HG02763 (cell line): ENCODE data around the gene OR7C1.
"Not testable (repeated sequence)": the region's sequence is repeated elsewhere in the genome, so short reads cannot be mapped to it uniquely, and the experiment has no call there.

Experiments
- ATAC-seq: cut with Tn5 transposase; IDR thresholded peaks from one replicate; pipeline ENCODE4 v1.9.1; 2021; ENCODE audit warnings: mild to moderate bottlenecking, moderate library complexity; ENCODE audit not compliant: unreplicated experiment

Gene OR7C1

DNA sequence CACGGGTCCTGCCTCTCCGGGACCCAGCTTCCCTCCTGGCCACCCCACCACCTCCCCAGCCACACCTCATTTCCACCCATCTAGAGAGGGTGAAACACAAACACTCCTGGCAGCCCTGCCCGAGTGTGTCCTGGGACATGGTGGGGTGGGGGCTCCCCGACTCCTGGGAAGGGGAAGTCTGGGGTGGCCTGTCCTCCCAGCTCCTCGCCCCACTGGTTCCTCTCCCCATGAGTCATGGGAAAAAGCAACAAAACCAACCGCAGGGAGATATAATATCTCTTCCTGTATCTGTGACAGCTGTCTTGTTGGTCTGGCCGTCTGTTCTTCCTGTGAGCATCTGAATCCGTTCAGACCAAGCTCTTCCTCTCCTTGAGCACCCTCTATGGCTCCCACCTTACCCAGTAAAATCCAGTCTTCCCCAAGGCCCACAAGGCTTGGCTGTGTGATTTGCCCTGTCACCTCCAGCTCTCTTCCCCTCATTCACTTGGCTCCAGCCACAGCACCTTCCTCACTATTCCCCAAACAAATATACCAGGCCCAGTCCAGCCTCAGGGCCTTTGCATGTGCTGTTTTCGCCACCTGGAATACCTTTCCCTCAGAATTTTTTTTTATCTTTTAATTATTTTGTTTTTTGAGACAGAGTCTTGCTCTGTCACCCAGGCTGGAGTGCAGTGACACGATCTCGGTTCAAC lies 49.7 kb downstream of the OR7C1 start:
- not testable (repeated sequence) for ATAC-seq

DNA sequence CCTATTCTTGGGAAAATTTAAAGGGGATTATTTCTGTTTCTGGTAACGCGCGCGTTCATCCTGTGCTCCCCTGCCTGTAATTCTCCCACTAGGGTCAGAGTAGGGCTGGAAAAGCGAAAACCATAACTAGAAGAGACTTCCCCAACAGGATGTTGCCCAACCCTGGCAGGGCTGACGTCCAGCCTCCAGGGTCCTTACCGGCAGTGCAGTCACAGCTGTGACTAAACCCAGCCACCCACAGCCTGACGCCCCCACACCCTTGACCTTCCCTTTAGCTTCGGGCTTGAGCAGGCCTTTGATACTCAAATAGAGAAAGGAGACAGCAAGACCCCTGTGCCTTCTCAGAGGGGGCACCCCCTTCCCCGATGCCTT lies 50.3 kb downstream of the OR7C1 start:
- ATAC-seq = not testable (repeated sequence)

DNA sequence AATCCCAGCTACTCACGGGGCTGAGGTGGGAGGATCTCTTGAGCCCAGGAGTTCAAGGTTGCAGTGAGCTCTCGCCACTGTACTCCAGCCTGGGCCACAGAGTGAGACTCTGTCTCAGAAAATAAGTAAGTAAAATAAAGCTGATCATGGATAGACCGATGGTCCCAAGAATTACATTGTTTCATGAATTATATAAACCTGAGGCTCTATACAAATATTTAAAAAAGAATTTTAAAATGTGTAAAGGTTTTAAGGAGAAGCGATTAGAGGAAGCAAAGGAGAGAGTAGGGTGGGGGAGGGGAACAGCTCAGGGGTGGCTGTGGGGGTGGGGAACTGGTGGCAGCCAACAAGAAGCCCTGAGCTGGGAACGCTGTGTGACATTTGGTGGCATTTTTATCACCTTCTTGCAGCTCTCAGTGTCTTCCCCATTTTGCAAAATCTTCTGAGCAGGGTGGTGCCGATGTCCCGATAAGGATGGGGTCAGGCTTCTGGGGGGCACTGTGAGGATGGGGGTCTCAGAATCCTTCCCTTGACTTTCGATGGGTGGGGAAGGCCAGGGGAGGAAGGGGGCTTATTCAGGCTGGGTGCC lies 51.5 kb downstream of the OR7C1 start:
- not testable (repeated sequence) for ATAC-seq

DNA sequence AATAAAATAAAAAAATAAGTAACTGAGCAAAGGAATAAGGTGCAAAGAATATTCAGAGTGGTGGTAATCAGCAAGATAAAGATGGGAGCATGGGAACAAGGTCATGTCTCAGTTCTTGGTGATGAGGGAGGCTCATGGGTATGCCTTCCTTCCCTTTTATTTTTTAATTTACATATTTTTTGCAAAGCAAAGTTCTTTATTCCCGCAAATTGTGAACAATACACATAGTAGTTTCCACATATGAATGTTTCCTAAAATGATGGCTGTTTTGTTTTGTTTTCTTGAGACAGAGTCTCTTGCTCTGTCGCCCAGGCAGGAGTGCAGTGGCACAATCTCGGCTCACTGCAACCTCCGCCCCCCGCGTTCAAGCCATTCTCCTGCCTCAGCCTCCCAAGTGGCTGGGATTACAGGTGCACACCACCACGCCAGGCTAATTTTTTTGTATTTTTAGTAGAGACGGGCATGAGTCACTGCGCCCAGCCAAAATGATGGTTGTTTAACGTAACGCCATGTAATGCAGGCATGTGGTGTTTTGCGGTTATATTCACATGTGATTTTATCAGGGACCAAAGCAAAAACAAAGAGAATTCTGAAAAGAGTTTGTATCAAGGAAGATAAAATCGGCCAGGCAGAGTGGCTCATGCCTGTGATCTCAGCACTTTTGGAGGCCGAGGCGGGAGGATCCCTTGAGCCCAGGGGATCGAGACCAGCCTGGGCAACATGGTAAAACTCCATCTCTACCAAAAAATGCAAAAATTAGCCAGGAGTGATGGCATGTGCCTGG lies 52.2 kb downstream of the OR7C1 start:
- ATAC-seq = no peak

DNA sequence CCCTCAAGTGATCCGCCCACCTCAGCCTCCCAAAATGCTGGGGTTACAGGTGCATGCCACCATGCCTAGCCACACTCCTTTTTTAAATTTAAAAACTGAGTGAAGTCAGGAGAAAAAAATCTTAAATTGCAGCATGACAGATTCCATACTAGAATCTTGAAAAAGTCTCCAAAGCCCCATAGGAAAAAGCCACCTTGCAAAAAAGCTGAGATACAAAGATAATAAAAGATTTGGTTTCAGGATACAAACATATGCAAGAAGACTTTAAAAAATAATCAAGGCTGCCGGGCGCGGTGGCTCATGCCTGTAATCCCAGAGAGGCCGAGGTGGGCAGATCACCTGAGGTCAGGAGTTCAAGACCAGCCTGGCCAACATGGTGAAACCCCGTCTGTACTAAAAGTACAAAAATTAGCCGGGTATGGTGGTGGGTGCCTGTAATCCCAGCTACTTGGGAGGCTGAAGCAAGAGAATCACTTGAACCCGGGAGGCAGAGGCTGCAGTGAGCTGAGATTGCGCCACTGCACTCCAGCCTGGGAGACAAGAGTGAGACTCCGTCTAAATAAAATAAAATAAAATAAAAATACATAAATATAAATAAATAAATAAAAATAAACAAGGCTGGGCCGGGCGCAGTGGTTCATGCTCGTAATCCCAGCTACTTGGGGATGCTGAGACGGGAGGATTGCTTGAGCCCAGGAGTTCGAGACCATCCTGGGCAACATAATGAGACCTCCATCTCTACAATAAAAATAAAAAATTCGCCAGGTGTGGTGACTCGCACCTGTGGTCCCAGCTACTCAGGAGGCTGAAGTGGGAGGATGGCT lies 53.1 kb downstream of the OR7C1 start:
- not testable (repeated sequence) for ATAC-seq

DNA sequence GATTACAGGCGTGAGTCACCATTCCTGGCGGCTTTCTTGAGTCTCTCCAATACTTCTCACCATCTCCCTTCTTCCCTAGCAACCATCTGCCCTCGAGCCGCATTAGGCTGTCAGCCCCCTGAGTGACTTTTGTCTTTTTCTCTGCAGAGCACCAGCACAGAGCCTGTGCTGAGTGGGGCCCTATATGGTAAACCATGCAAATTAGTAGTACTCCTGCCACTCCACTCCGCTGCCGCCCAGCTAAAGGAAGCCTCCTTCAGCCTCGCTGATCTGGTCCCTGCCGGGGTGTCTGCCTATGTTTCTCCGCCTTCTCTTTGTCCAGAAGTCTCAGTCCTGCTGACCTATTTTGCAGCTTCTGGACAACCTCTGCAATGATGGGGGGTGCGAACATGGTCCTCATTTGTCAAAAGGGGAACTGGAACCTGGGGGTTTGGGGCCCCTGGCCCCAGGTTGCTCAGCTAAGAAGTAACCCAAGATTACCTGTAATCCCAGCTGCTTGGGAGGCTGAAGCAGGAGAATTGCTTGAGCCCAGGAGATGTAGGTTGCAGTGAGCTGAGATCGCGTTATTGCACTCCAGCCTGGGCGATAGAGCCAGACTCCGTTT lies 54.3 kb downstream of the OR7C1 start:
- not testable (repeated sequence) for ATAC-seq

DNA sequence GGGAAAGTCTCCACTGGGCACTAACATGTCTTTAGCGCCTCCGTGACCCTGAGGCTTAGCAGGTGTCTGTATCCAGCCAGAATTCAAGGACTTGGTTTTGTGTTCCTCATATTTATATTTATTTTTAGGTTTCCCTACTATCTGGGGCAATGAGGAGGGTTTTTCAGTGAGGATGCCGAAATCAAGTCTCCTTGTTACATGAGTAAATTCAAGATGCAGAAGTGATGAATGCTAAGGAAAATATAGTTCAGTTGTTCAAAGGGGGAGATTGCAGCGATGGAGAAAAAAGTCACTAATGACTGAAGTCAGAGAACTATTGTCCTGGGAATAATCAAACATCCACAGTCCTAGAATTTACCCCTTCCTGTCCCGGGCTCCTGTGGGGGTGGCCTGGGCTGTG lies 55.8 kb downstream of the OR7C1 start:
- no peak for ATAC-seq

DNA sequence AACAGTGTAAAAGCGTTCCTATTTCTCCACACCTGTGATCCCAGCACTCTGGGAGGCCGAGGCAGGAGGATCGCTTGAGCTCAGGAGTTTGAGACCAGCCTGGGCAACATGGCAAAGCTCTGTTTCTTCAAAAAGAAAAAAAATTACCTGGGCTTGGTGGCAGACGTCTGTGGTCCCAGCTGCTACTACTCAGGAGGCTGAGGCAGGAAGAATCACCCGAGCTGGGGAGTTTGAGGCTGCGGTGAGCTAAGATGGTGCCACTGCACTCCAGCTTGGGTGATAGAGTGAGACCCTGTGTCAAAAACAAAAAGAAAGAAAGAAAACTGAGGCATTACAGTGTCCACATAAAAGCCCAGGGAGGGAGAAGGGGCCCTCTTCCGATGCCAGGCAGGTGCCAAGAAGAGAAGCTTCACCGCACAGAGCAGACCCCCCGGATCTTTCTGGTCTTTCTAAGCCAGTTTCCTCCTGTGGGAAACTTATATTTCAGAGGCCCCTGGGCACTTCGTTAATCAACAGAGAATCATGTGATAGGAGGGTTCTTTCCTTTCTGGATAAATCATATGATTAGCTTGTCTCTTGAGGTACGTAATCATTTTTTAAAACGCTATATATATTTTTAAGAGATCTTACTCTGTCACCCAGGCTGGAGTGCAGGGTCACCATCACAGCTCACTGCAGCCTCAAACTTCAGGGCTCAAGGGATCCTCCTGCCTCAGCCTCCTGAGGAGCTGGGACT lies 56.7 kb downstream of the OR7C1 start, which contains the start of gene ADGRE2:
TSS of gene ADGRE2 (minus strand) at position 451 of the 736 bp plus-strand sequence. CDS start 1,804 bp downstream, outside the sequence.
- ATAC-seq = not testable (repeated sequence)

DNA sequence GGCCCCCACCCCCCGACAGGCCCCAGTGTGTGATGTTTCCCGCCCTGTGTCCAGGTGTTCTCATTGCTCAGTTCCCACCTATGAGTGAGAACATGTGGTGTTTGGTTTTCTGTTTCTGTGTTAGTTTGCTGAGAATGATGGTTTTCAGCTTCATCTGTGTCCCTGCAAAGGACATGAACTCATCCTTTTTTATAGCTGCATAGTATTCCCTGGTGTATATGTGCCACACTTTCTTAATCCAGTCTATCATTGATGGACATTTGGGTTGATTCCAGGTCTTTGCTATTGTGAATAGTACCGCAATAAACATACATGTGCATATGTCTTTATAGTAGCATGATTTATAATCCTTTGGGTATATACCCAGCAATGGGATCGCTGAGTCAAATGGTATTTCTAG lies 57.3 kb downstream of the OR7C1 start:
- not testable (repeated sequence) for ATAC-seq

DNA sequence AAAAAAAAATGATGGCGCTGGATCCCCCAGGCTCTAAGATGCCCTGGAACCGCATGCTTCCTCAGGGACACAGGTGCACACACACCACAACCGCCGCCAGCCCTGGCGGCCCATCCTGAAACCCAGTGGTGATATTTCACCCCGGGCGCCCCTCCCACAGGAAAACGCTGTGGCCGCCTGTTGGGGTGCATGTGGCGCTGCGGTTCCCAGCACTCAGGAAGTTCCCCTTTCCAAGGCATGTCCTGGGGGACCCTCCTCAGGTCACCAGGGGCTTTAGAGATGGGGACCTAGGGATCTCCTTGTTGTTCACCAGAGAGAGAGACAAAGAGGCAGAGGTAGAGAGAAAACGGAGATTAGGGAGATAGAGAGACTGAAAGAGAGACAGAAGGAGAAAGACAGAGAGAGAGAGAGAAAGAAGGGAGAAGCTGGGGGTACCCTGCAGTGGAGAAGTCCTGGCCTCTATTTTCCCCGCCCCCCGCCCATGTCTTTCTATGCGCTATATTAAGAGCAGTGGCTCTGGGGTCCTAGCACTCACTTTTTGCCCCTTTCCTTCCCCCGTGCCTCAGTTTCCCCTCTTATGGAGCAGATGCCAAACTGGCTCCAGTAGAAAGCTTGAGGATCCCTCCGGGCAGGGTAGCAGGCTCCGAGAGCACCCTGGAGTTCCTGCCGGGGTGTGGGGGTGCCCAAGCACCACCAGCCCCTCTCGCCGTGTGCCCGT lies 59.0 kb downstream of the OR7C1 start:
- ATAC-seq = no peak

DNA sequence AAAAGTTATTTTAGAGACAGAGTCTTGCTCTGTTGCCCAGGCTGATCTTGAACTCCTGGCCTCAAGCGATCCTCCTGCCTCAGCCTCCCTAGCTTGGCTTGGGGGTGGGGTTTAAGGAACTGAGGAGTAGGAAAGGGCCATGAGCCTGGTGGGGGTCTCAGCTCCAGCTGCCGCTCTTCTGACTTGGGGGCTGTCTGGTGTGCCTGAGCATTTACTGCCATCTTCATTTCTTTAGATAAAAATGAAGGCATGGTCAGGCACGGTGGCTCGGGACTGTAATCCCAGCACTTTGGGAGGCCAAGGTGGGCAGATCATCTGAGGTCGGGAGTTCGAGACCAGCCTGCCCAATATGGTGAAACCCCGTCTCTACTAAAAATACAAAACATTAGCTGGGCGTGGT lies 59.7 kb downstream of the OR7C1 start:
- not testable (repeated sequence) for ATAC-seq

DNA sequence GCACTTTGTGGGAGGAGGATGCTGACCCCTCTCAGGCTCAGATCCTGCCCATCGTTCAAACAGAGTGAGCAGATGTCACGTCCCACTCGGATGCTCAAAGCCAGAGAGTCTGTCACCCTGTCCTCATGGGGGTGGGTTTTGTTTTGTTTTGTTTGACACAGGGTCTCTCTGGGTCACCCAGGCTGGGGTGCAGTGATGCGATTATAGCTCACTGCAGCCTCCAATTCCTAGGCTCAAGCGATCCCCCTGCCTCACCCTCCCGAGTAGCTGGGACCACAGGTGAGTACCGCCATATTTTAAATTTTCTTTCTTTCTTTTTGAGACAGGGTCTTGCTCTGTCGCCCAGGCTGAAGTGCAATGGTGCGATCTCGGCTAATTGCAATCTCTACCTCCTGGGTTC lies 60.6 kb downstream of the OR7C1 start:
- ATAC-seq = no peak

DNA sequence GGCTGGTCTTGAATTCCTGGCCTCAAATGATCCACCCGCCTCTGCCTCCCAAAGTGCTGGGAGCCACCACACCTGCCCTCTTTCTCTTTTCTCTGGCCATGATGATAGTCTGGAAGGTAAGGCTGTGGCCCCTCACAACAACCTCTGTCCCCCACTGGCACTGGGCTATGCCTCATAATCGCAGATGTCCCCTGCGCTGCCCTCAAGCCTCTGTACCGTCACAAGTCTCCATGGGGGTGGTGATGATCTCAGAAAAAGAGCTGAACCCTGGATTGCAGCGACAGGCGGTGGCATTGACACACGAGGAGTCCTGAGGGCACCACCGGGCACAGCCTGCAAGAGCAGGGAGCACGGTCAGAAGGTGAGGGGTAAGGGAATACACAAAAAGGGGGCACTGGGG lies 61.3 kb downstream of the OR7C1 start:
- not testable (repeated sequence) for ATAC-seq

DNA sequence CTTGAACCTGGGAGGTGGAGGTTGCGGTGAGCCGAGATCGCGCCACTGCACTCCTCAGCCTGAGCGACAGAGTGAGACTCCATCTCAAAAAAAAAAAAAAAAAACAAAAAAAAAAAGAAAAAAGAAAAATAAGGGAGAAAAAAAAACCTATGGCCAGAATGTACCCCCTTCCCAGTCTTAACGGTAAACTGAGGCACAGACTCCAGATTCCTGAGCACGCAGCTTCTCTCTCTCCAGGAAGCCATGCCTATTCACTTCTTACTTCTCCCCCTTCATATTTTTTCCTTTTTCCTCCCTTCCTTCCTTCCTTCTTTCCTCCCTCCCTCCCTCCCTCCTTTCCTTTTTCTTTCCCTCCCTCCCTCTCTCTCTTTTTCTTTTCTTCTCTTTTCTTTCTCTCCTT lies 62.0 kb downstream of the OR7C1 start:
- no peak for ATAC-seq

DNA sequence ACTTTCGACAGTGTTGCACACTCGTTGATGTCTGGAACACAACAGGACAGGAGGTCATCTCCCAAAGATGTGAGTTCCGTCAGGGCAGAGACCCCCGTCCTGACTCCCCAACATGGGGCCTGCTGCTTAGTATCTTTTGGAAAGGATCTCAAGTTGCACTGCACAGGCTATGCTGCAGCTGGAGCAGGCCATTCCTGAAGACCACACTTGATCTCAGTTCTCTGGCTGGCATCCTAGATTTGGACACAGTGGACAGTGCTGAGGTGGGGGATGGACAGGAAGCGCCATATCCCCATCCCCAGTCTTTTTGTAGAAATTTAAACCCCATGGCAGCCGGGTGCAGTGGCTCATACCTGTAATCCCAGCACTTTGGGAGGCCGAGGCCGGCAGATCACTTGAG lies 62.5 kb downstream of the OR7C1 start:
- ATAC-seq = no peak

DNA sequence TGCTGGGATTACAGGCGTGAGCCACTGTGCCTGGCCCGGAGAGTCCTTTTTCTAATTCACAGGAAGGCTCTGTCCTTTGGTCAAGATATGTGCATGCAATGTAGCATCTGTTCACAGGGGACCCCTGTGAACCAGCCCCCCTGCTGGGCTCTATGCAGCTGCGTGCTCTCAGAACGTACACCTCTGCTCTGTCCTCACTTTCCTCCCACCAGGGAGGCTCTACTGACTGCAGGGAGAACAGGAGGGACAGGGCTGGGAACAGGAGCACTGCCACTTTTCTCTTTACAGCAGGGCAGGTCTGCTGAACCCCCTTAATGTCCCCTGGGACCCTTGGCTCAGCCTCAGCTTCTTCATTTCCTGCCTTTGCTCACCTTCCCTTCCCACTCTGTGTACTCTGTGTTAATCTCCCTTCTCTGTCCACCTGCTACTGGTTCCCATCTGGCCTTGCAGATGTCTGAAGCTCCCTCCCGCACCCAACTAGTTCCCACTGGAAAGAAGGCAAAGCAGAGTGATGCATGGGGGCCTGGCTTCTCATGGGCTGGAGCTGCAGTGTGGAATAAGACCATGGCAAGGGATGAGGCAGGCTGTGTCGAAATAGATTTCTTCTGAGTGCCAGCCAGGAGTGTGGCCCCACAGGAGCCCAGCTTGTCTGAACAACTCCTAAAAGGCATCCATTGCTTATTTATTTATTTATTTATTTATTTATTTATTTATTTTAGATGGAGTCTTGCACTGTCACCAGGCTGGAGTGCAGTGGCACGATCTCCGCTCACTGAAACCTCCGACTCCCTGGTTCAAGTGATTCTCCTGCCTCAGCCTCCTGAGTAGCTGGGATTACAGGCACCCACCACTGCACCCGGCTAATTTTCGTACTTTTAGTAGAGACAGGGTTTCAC lies 63.8 kb downstream of the OR7C1 start:
- no peak for ATAC-seq

DNA sequence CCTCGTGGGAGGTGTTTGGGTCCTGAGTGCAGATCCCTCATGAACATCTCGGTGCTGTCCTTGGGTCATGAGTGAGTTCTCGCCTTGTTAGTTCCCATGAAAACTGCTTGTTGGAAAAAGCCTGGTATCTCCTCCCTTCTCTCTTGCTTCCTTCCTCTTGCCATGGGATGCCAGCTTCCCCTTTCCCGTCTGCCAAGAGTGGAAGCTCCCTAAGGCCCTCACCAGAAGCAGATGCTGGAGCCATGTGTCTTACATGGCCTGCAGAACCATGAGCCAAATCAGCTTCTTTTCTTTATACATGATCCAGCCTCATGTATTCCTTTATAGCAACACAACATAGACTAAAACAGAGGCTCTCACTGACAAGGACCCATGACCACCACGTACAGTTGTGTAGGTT lies 64.8 kb downstream of the OR7C1 start:
- no peak for ATAC-seq

DNA sequence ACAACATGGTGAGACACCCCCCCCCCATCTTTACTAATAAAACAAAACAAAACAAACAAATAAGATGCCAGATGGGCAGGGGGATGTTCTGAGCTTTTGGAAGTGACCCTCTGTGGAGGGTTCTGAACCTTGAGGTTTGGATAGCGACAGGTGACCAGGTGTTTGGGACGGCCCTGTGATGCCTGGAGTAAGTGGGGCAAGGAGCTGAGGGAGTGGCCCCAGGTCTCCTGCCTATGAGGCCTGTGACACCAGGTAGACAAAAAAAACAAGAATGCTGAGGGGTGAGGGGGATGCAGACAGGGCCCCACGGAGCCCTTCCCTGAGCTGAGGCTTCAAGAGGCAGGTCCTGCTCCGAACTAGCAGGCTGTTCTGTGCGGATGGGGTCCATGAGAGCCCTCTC lies 65.8 kb downstream of the OR7C1 start:
- no peak for ATAC-seq
